Stimulated activated effector memory CD8-positive, alpha-beta T cell treated with anti-CD3 and anti-CD28 coated beads, Interleukin-12 subunit alpha, Interleukin-12 subunit beta, amount 100 ng/mL, for 72 hours (primary cell): Measurements from ENCODE around the gene C11orf87.

Experiments
- ATAC-seq: fragments of 150-1000 bp; cut with Tn5 transposase; 2 replicates; pipeline ENCODE4 v1.10.0; 2021
- DNase-seq, 2 donors: peaks; one replicate each; pipeline ENCODE4 v3.0.0; 2021 to 2022; ENCODE audit warnings: low spot score in 2 of 2
- H3K27ac Mint-ChIP-seq: one replicate; pipeline ENCODE4 v1.8.0; 2022; ENCODE audit warnings: mild to moderate bottlenecking, mixed read lengths
- H3K36me3 Mint-ChIP-seq: one replicate; pipeline ENCODE4 v1.8.0; 2022; ENCODE audit warnings: mild to moderate bottlenecking, mixed read lengths
- H3K4me1 Mint-ChIP-seq: one replicate; pipeline ENCODE4 v1.8.0; 2022; ENCODE audit warnings: mixed read lengths
- H3K4me3 Mint-ChIP-seq: one replicate; pipeline ENCODE4 v1.8.0; 2022; ENCODE audit warnings: mild to moderate bottlenecking, mixed read lengths
- H3K9me3 Mint-ChIP-seq: one replicate; pipeline ENCODE4 v1.8.0; 2022; ENCODE audit warnings: mixed read lengths

The C11orf87 gene

DNA sequence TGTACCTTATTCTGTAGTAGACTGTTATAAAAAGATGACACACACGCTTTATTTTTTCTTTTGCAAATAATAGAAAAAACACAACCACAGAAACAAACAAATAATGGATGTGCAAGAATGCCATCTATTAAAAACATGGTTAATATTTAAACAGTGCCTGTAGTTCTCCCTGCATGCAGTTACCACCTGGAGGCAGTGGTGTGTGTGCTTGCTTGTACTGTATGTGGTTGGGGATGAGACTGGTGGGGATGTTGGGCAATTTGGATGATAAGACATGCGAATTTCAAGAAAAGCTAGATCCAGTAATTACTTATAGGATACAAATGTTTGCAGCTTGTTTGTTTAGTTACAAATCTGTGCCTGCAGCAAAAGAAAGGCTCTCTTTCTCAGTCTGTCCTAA lies 3.6 kb downstream of the C11orf87 start:
- DNase-seq (no peak), ATAC-seq (no peak)
- H3K36me3 Mint-ChIP-seq, result no peaks in the 10 kb centered on the region
- no peak overlapping the region for H3K27ac Mint-ChIP-seq
- no peak overlapping the region for H3K4me3 Mint-ChIP-seq
- no peaks in the 10 kb centered on the region for H3K4me1 Mint-ChIP-seq
- no peaks in the 10 kb centered on the region for H3K9me3 Mint-ChIP-seq

DNA sequence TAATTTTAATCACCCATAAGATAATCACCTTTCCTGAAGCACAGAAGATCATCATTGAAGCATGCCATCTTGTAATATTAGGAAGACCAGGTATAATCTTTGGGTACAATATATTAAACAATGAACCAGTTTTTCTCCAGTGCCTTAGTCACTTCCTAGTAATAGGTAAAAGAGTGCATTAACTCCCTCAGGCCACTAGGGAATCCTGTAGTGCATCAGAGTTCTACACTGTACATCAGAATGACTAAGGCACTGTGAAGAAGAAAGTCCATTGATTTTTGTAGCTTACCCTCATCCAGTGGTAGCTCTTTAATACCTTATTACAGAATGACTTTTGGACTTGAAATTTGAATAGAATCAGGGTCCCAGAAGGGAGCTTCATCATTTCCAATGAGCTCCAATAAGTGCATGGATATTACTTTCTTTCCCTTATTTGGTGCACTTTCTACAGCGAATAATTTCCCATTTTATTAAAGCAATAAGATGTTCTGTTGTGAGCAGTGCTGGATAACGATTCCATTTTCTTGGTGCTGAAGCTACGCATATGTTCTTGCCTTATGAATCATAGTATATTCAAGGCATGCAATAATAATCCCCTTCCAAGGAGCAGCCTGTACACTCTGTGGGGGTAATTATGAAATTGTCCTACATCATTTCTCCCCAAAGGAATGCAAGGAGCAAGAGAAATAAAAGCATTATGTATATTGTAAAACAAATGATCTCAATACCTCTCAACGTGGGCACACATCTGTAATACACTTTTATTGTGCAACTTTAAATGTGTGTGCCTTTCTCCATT lies 4.7 kb downstream of the C11orf87 start:
- Mint-ChIP-seq H3K4me1 (no peaks in the 10 kb centered on the region), H3K9me3 (no peaks in the 10 kb centered on the region), H3K27ac (no peak overlapping the region), H3K36me3 (no peaks in the 10 kb centered on the region), H3K4me3 (no peak overlapping the region)
- ATAC-seq (no peak), DNase-seq (no peak)

DNA sequence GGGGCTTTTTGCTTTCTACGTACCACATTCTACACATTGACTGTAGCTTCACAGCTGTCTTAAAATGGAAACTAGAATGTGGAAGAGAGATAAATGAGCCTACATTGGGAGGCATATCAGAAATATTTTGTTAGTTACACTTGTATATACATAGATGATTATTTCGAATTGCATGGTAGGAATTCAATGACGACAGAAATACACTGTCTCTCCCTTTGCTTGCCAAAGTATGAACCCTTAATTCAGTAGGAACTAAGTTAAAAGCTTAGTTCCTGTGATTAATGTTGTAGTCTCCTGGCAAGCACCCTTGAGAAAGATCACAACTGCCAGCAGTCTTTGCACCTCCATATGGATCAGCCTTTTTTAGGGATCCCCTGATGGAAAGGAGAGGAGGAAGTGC lies 10.1 kb downstream of the C11orf87 start:
- Mint-ChIP-seq H3K36me3 (no peaks in the 10 kb centered on the region), H3K9me3 (peaks cover 7% of the 10 kb centered on the region)
- ATAC-seq, result no peak

DNA sequence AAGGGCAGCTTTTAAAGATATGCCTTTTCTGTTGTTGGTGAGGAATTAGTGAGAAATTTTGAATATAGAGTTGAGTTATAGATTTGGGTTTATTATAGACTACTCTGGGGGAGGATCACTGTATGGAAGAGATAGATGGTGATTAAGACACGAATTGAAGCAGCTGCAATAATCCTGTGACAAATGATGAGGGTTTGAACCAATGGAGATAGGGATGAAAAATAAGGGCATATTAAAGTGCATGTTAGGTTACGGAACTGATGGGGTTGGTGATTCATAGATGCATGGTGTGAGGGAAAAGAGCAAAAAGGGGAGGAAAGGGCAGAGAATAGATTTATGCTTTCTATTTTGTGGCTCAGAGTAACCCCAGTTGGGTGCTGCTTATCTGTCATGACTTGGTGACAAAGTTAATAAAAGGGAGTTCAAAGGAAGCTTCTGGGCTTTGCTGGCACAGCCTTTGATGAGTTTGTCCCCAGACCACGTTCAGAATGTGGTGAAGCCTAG lies 11.8 kb downstream of the C11orf87 start:
- peaks cover 9% of the 10 kb centered on the region for H3K9me3 Mint-ChIP-seq
- H3K36me3 Mint-ChIP-seq, result no peaks in the 10 kb centered on the region

More for the DNA sequence above, 10.1 kb downstream of the C11orf87 start:
- no peak for DNase-seq
- Mint-ChIP-seq H3K4me3 (no peak overlapping the region), H3K27ac (no peak overlapping the region), H3K4me1 (no peaks in the 10 kb centered on the region)

DNA sequence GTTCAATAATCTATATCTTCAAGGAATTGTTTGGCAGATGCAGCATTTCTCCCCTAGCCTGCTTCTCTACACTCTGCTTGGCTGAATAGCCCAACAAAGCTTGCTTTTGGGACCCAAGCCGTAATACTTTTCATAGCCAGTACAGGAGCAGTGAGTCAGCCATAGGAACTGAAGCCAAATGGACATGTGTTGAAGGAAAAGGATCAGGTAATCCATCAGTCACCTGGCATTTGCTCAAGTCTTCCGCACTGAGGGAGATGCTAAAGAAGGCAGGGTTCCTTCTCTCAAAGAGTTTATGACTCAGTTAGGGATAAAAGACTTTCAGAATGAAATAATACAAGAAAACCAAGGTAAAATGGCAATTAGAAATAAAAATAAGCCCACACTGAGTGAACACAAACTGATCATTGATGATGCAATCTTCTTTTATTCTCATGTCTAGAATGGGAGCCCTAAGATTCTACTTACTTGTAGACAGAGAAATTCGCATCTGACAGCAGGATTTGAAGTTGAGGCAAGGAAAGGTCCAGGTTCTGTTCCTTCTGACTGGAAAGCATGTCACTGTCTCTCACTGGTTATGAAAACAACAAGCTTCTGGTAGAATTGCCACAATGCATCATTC lies 13.2 kb downstream of the C11orf87 start:
- no peak overlapping the region for H3K27ac Mint-ChIP-seq
- peaks cover 9% of the 10 kb centered on the region for H3K9me3 Mint-ChIP-seq

More for the DNA sequence above, 11.8 kb downstream of the C11orf87 start:
- no peaks in the 10 kb centered on the region for H3K4me1 Mint-ChIP-seq
- no peak overlapping the region for H3K27ac Mint-ChIP-seq
- ATAC-seq, result no peak
- H3K4me3 Mint-ChIP-seq, result no peak overlapping the region
- DNase-seq, result no peak

DNA sequence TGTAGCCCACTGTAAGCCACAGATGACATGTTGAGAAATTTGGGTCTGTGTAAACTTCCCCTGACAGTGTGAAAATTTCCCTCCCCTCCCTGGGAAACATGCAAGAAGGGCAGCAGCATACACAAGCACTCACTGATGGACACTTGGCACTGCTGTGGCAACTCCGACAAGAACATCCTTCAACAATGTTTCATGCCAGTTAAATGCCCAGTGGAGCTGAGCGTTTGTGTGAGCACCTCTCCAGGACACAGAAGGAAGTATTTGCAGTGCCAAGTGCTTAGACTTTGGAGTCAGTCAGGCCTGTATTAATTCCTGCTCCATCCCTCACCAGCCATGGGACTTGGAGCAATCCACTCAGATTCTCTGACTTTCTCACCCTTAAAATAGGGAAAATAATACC lies 17.7 kb downstream of the C11orf87 start:
- Mint-ChIP-seq H3K9me3 (peaks cover 5% of the 10 kb centered on the region), H3K4me3 (no peak overlapping the region), H3K4me1 (no peaks in the 10 kb centered on the region), H3K27ac (no peak overlapping the region), H3K36me3 (no peaks in the 10 kb centered on the region)
- DNase-seq (no peak), ATAC-seq (no peak)

More for the DNA sequence above, 13.2 kb downstream of the C11orf87 start:
- H3K4me1 Mint-ChIP-seq, result no peaks in the 10 kb centered on the region
- DNase-seq (no peak), ATAC-seq (no peak)
- no peak overlapping the region for H3K4me3 Mint-ChIP-seq
- H3K36me3 Mint-ChIP-seq, result no peaks in the 10 kb centered on the region

DNA sequence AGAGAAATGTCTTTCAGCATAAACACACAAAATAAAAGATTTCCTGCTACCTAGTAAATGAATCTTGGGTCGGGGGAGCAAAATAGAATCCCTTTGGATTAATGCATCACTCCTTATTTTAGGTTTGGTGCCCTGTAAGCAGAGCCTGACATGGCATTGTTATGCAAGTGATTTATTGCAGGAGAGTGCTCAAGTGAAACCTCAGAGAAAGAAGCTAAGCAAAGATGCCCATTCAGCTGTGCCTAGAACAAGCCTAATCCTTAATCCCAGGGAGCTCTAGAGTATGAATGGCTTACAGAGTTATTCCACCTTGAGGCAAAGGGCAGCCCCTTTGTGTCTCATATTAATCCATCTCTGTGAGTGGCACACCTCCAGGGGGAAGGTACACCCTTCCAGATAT lies 21.1 kb downstream of the C11orf87 start:
- Mint-ChIP-seq H3K27ac (no peak overlapping the region), H3K9me3 (peaks cover 4% of the 10 kb centered on the region), H3K4me3 (no peak overlapping the region), H3K4me1 (no peaks in the 10 kb centered on the region), H3K36me3 (no peaks in the 10 kb centered on the region)
- ATAC-seq (no peak), DNase-seq (no peak)

DNA sequence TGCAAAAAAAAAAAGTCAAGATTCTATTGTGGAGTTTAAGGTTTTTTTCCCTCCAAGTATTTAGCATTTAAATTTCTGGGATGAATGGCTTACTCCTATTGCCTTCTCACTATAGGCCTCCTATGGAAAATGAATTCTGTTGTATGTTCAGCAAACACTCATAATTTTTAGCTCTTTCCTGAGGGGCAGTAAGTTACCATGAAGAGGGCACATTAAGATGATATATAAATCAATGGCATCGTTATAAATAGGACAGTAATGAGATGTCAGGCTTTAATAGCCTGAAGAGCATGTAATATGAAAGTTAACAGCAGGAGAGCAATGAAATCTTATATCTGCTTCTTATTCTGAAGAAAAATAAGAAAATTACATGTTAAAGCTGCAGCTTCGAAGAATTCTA lies 32.9 kb downstream of the C11orf87 start:
- no peak overlapping the region for H3K27ac Mint-ChIP-seq
- H3K4me3 Mint-ChIP-seq, result no peak overlapping the region
- ATAC-seq (no peak), DNase-seq (no peak)
- peaks cover 11% of the 10 kb centered on the region for H3K9me3 Mint-ChIP-seq
- no peaks in the 10 kb centered on the region for H3K4me1 Mint-ChIP-seq
- no peaks in the 10 kb centered on the region for H3K36me3 Mint-ChIP-seq
